ENCODE results near the gene NFE2L1.
"Not testable (repeated sequence)": the region's sequence is repeated elsewhere in the genome, so short reads cannot be mapped to it uniquely, and the experiment has no call there.

The NFE2L1 gene

DNA sequence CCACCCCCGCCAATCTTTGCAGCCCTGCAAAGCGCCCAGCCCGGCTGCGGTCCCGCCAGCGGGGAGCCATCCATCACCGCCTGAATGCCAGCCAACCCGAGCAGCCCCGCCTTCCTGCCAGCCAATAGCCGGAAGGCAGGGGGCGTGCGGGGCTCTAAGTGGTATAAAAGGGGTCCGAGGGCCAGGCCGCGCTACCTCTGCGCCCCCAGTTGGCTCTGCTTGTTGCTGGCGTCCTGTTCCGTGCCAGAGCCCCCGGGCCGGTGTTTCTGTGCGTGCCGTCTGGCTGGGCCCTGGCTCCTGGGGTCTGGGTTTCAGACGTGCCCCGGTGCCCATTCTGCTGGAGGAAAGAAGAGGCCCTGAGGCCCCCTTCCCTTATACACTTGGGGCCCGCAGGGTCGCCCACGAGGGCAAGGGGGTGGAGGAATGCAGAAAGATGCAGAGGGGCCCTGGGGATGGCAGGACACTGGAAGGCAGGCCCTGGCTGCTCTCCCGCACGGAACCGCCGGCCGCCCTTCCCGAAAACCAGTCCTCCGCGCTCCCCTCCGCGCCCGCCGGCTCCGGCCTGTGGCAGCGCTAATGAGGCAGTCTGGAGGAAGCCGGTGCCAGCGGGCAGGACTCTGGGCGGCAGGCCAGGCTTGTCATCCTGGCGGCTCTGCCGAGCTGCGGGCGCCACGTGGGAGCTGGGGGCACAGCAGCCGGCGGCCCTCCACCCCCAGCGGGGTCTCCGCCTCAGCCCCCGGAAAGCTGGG lies 24.6 kb upstream of the NFE2L1 start:
- DNase-seq = peak; percentile 88

DNA sequence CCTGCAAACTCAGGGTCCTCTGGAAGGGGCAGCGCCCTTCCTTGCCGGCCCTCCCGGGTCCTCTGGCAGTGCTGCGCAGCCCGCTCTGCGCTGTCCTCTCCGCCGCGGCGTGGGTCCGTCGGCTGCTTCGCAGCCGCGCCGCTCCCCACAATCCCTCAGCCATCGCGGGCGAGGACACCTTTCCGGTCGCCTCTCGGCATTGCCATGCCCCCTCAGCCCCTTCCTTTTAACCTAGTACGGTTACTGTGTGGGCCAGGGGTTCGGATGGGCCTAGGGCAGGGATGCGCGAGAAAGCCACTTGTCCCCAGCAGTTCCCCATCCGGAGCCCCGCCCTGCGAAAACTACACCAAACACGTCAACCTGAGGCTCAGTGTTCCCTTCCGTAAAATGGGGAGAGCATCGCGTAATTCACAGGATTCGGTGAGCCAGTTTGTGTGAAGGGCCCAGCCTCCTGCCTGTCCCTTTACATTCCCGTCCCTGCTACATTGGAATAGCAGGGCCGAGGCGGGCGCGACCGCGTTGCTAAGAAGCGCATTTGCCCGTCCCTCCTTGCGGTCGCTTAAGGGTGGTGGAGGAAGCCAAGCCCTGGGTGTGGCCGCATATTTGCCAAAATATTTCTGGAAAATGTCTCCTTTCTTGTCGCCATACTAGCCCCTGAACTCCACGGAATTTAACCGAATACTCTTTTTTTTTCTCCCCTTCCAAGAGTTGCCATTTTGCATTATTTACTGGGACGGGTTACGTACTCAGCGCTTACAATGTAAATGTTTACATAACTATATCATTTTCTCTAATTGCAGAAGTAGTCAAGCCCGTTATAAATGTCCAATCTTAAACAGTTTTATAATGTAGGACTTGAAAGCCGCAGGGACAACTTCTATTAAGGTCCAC lies 23.8 kb upstream of the NFE2L1 start:
- DNase-seq = no peak

- peak; percentile 96 for DNase-seq
Measured at GRCh38 chr17:48025040-48025903, 22.9 kb upstream of the NFE2L1 start.

DNA sequence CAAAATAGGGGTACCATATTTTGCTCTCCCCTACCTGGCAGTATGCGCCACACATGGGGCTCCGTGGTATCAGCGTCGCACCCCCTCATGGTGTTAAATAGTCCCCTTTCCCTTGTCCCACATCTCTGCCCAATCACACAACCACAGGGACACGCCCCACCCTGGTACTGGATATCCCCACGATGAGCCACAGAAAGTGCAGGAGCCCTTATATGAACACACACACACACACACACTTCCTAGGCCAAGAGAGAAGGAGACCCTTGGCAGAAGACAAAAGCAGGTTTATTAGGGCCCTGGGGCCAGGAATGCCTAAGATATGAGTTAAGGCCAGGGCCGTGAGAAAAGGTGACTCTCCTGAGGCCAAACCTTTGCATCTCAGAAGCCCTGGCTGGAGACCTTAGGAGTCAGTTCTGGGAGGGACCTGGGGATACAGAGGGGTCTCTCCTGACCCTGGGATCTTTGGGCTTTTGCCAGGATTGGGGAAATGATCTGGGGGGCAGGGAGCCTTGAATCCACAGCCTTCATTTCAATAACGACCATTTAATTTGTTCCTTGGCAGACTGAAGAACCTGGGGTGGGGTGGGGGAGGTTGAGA lies 22.2 kb upstream of the NFE2L1 start:
- no peak for DNase-seq

DNA sequence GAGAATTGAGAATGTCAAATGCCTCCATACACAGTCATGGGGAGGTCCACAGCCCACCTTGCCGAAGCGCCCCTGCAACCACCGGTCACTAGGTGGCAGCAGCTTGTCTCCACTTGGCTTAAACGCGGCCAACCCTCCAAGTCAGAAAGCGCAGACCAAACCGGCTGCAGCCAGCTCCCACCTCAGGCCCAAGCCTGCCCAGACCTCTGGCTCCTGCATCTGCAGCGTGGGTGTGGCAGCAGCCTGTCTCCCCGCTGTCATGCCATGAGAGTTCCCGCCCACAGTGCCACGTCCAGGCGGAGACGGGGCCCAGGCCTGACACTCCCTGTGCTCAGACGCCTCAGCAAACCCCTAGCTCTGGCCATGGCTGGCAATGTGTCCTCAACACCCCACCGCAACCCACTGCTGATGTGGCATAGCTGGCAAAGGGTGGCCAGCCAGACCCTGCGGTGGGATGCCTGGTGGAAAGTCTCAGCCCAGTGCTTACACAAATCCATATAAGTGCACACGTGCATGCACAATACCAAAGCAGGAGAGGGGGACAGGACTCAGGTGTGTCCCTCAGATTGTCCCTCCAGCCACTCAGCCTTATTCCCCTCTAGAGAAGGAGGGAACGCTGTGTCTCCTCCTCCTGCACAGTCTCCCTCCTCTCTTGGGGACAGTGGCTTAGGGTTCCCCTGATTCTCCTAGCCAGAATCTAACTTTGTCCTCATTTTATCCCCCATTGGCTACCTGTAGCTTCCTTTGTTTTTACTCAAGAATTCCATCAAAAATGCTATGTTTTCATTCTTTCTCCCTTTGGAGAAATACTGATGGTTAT lies 21.4 kb upstream of the NFE2L1 start:
- peak; percentile 88 for DNase-seq

DNA sequence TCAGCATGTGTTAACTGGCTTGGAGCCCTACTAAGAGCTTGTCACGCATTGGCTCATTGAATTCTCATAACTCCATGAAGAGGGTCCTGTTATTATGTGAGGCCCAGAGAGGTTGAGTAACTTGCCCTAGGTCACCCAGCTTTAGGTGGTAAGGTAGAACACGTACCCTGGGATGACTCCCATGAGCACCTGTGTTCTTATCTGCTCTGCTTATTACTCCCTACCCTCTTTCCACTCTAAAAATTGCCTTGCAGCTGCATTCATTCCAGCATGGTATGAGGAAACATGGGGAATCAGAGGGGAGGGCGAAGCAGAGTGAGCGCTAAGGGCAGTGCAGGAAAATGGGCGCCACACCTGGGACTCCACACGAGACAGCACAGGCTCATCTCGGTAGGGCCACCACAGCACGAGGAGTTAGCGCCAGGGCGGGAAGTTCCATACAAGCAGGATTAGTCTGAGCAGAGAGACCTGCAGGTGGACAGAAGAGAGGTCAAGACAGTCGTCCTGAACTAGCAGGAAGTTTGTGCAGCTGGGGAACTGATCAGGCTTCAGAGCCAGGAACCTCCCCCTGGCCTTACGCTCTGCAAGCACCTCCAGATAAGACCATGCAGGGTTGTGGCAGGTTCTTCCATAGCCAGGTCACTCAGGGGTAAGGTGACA lies 20.7 kb upstream of the NFE2L1 start:
- no peak for DNase-seq

DNA sequence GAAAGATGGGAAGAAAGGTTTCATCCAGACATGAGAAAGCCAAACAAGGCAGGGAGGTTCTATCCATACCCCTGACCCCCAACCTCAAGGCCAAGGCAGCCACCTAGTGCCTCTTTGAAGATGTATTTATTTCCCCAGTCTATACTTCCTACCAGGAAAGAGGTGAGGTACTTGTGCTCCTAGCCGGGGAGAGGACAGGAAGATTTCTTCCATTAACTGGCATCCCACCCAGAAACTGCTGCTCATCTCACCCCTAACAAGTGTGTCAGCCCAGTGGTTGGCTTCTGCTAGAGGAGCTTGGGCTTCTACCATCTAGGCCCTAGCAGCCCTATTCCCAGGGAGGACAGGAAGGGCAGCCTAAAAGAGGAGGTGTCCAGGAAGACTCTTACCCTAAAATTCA lies 19.4 kb upstream of the NFE2L1 start:
- DNase-seq = no peak

- DNase-seq = no peak
Measured at GRCh38 chr17:48030531-48030930, 17.6 kb upstream of the NFE2L1 start.

DNA sequence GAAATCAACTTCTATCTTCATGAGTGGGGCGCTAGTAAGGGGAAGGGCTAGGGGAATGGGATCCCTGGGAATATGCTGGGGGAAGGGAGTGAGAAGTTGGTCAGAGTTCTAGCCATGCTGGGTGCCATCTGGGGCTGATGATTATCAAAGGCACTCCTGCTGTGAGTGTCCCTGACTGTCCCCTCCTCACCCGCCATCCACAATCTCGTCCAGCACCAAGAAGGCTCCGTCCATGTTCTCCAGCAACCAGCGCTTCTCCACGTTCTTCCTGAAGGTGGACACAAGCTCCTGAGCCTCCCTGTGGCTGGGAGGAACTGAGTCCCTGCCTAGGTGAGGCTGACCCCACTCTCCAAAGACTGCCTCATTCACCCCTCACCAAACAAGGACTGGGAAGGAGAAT lies 16.2 kb upstream of the NFE2L1 start:
- DNase-seq = no peak

GRCh38 chr17:48034734-48035133 lies 13.4 kb upstream of the NFE2L1 start:
- not testable (repeated sequence) for DNase-seq

GRCh38 chr17:48036693-48037035 lies 11.5 kb upstream of the NFE2L1 start:
- no peak for DNase-seq

- DNase-seq = peak; percentile 62
Measured at GRCh38 chr17:48037036-48037837, 10.9 kb upstream of the NFE2L1 start, which contains the start of gene COPZ2. Gene COPZ2 (minus strand): TSS chr17:48037797. CDS start chr17:48037777, 20 bp downstream.

- DNase-seq = no peak
Measured at GRCh38 chr17:48037838-48038323, 10.3 kb upstream of the NFE2L1 start.

- no peak for DNase-seq
Measured at GRCh38 chr17:48038687-48039086, 9.5 kb upstream of the NFE2L1 start.

GRCh38 chr17:48043176-48043575 lies 5.0 kb upstream of the NFE2L1 start:
- DNase-seq = no peak

DNA sequence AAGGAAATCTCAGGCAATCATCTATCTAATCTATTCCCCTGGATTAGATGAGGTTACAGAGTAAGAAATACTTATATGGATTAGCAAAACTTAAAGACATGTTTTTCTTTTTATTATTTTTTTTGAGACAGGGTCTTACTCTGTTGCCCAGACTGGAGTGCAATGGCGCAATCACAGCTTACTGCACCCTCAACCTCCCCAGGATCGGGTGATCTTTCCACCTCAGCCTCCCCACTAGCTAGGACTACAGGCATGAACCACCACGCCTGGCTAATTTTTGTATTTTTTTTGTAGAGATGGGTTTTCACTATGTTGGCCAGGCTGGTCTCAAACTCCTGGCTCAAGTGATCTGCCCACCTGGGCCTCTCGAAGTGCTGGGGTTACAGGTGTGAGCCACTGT lies 3.3 kb upstream of the NFE2L1 start:
- DNase-seq = no peak

DNA sequence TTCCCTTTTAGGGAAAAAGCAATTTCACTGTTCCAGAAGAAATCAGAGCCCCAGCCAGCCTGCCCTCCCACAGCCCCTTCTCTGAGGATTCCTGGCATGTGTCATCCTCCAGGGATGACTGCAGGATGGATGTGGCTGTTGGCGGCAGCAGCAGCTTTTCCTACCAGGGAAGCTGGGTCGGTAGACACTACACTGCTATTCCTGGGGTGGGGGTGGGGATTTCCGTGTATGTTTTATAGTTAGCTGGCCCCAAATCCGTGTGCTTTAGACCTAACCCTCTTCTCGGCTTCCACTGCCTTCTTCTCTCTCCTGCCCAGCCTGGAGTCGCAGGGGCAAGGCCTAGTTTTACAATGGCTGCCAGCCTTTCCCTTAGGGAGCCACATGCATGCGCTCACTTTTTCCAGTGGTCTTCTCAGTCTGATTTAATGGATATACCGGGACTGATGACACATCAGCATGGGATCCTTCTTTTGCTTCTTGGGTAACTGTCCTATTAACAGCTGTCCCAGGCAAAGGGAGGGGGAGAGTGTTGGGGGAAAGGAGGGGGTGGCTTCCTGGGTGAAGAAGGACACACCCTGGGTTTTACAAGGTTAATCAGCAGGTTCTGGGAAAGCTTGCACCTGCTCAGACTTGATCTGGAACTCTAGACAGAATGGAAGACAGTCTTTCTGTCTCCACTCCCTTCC lies 2.7 kb upstream of the NFE2L1 start:
- DNase-seq = no peak

DNA sequence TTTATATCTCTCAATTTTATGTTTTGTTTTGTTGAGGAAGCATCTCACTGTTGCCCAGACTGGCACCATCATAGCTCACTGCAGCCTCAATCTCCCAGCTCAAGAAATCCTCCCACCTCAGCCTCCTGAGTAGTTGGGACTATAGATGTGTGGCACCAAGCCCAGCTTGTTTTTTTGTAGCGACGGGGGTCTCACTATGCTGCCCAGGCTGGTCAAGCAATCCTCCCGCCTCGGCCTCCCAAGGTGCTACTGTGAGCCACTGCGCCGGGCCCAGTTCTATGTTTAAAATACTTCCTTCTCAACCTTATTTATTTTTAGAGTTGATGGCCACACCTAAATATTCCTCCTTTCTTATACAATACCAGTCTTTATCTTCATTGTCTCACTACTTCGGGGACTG lies 1.9 kb upstream of the NFE2L1 start:
- no peak for DNase-seq

- peak; percentile 34 for DNase-seq
Measured at GRCh38 chr17:48047113-48047740, 932 bp upstream of the NFE2L1 start.

Measured in retina (tissue), 1 donor.